HG02870 (cell line): Measurements from ENCODE around the gene THUMPD1.
"Not testable (repeated sequence)": the region's sequence is repeated elsewhere in the genome, so short reads cannot be mapped to it uniquely, and the experiment has no call there.

Experiments
- ATAC-seq: cut with Tn5 transposase; IDR thresholded peaks from one replicate; pipeline ENCODE4 v1.9.1; 2021; ENCODE audit warnings: mild to moderate bottlenecking, moderate library complexity; ENCODE audit not compliant: unreplicated experiment

THUMPD1 gene

GRCh38 chr16:20696618-20697017 lies 45.0 kb downstream of the THUMPD1 start:
- ATAC-seq: no peak

- no peak for ATAC-seq
These were observed 46.6 kb downstream of the THUMPD1 start for GRCh38 chr16:20695024-20695423.

GRCh38 chr16:20694096-20694495 lies 47.5 kb downstream of the THUMPD1 start:
- not testable (repeated sequence) for ATAC-seq

GRCh38 chr16:20689668-20690067 lies 52.0 kb downstream of the THUMPD1 start:
- ATAC-seq: no peak

- ATAC-seq: no peak
These were observed 57.8 kb downstream of the THUMPD1 start for GRCh38 chr16:20683812-20684211.
